ENCODE results near the gene COA7. TPM values are rescaled to one million over a fixed set of nuclear protein-coding genes. Genes with fewer than 3 reads are reported as not detected.

The COA7 gene
- total and polyA plus RNA-seq, 2 experiments from 2014 or later, result 7.6 to 10.4 TPM

GRCh38 chr1:52672946-52673345 is 25.2 kb downstream of the COA7 start:
- H3K9me3 ChIP-seq (ENCODE audit: low read depth), result no peaks in the 10 kb centered on the region
- H3K4me3 ChIP-seq, result no peak overlapping the region
- peak overlapping the region; percentile 5 for H3K27ac ChIP-seq
- peaks cover 10% of the 10 kb centered on the region for H3K4me1 ChIP-seq (ENCODE audit: low read depth)
- no peak for DNase-seq (ENCODE audit: low read depth in 1 of 2, low spot score in 1 of 2)
- TF ChIP-seq CTCF (IDR thresholded peaks at IDR 0.05; ENCODE audit: low read depth, low read length), result no peak
- no peaks in the 10 kb centered on the region for H3K27me3 ChIP-seq
- no peaks in the 10 kb centered on the region for H3K36me3 ChIP-seq

- H3K27ac ChIP-seq, result no peak overlapping the region
- H3K36me3 ChIP-seq, result no peaks in the 10 kb centered on the region
- H3K9me3 ChIP-seq (ENCODE audit: low read depth), result no peaks in the 10 kb centered on the region
- no peak for DNase-seq (ENCODE audit: low read depth in 1 of 2, low spot score in 1 of 2)
- no peak for TF ChIP-seq CTCF (IDR thresholded peaks at IDR 0.05; ENCODE audit: low read depth, low read length)
- H3K27me3 ChIP-seq, result no peaks in the 10 kb centered on the region
- H3K4me1 ChIP-seq (ENCODE audit: low read depth), result peaks cover 10% of the 10 kb centered on the region
- H3K4me3 ChIP-seq, result no peak overlapping the region
Measured at GRCh38 chr1:52670604-52671003, 27.5 kb downstream of the COA7 start.

- Histone ChIP-seq H3K27me3 (no peaks in the 10 kb centered on the region), H3K9me3 (ENCODE audit: low read depth) (no peaks in the 10 kb centered on the region), H3K4me1 (ENCODE audit: low read depth) (peaks cover 5% of the 10 kb centered on the region), H3K36me3 (no peaks in the 10 kb centered on the region), H3K27ac (no peak overlapping the region), H3K4me3 (no peak overlapping the region)
- TF ChIP-seq CTCF (IDR thresholded peaks at IDR 0.05; ENCODE audit: low read depth, low read length), result no peak
- peak in 1 of 2 donors; percentile 50 for DNase-seq (ENCODE audit: low read depth in 1 of 2, low spot score in 1 of 2)
Measured at GRCh38 chr1:52669696-52670095, 28.5 kb downstream of the COA7 start.

- H3K4me3 ChIP-seq, result no peak overlapping the region
- no peak for DNase-seq (ENCODE audit: low read depth in 1 of 2, low spot score in 1 of 2)
- H3K27me3 ChIP-seq, result no peaks in the 10 kb centered on the region
- TF ChIP-seq CTCF (IDR thresholded peaks at IDR 0.05; ENCODE audit: low read depth, low read length), result no peak
- H3K27ac ChIP-seq, result no peak overlapping the region
- no peaks in the 10 kb centered on the region for H3K9me3 ChIP-seq (ENCODE audit: low read depth)
- no peaks in the 10 kb centered on the region for H3K36me3 ChIP-seq
- H3K4me1 ChIP-seq (ENCODE audit: low read depth), result no peaks in the 10 kb centered on the region
Measured at GRCh38 chr1:52668711-52669110, 29.4 kb downstream of the COA7 start.

GRCh38 chr1:52667984-52668383 is 30.2 kb downstream of the COA7 start:
- DNase-seq (ENCODE audit: low read depth in 1 of 2, low spot score in 1 of 2), result no peak
- TF ChIP-seq CTCF (IDR thresholded peaks at IDR 0.05; ENCODE audit: low read depth, low read length), result no peak
- H3K27ac ChIP-seq, result no peak overlapping the region
- no peaks in the 10 kb centered on the region for H3K27me3 ChIP-seq
- H3K4me3 ChIP-seq, result no peak overlapping the region
- no peaks in the 10 kb centered on the region for H3K36me3 ChIP-seq
- H3K4me1 ChIP-seq (ENCODE audit: low read depth), result no peaks in the 10 kb centered on the region
- H3K9me3 ChIP-seq (ENCODE audit: low read depth), result no peaks in the 10 kb centered on the region

GRCh38 chr1:52667290-52667689 is 30.9 kb downstream of the COA7 start:
- Histone ChIP-seq H3K27ac (no peak overlapping the region), H3K27me3 (no peaks in the 10 kb centered on the region), H3K36me3 (no peaks in the 10 kb centered on the region), H3K4me1 (ENCODE audit: low read depth) (no peaks in the 10 kb centered on the region), H3K9me3 (ENCODE audit: low read depth) (no peaks in the 10 kb centered on the region), H3K4me3 (no peak overlapping the region)
- no peak for DNase-seq (ENCODE audit: low read depth in 1 of 2, low spot score in 1 of 2)
- no peak for TF ChIP-seq CTCF (IDR thresholded peaks at IDR 0.05; ENCODE audit: low read depth, low read length)
